Stomach smooth muscle (tissue), 2 donors: ENCODE measurements around the gene SAP30L.

Experiments used
- H3K27ac ChIP-seq: one replicate; pipeline ENCODE4 v1.7.0; 2013; ENCODE audit warnings: mild to moderate bottlenecking, low read length, inconsistent platforms
- H3K27me3 ChIP-seq, 2 donors: one replicate each; pipeline ENCODE4 v1.7.0; 2013; ENCODE audit warnings: low read length in 2 of 2; ENCODE audit not compliant: insufficient read depth in 2 of 2, control insufficient read depth in 1 of 2
- H3K36me3 ChIP-seq, 2 donors: one replicate each; pipeline ENCODE4 v1.7.0; 2013; ENCODE audit warnings: low read length in 2 of 2; ENCODE audit not compliant: control insufficient read depth in 2 of 2, insufficient read depth in 2 of 2
- H3K4me1 ChIP-seq: one replicate; pipeline ENCODE4 v1.7.0; 2013; ENCODE audit warnings: low read length; ENCODE audit not compliant: control insufficient read depth, insufficient read depth
- H3K4me3 ChIP-seq, 2 donors: one replicate each; pipeline ENCODE4 v1.7.0; 2013; ENCODE audit warnings: low read length in 2 of 2
- H3K9ac ChIP-seq, 2 donors: one replicate each; pipeline ENCODE4 v1.7.0; 2013; ENCODE audit warnings: low read length in 2 of 2, mild to moderate bottlenecking in 1 of 2
- H3K9me3 ChIP-seq, 2 donors: one replicate each; pipeline ENCODE4 v1.7.0; 2013; ENCODE audit warnings: low read length in 2 of 2; ENCODE audit not compliant: control insufficient read depth in 2 of 2
- donor health status: healthy.
- donor health status: Pancreatic carcinoma.

SAP30L gene

DNA sequence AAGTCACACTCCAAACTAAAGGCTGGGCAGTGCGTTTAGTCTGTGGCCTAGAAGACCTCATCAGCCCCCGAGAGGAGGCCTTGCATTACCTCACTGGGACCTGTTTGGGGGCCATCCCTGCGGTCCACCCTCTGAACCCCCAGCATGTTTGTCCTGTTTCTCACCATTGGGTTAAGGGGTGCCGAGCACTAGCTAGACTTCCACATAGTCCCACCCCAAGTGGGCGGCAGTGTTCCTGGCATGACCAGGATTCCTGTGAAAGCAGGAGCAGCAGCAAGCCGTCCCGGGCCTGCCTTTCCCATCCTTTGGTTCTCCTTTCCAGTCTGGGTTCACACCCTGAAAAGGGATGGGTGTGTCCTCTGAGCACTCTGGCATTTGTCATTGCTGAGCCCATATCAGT is 26.6 kb upstream of the SAP30L start:
- no peaks in the 10 kb centered on the region for H3K27me3 ChIP-seq
- H3K4me1 ChIP-seq: no peaks in the 10 kb centered on the region
- H3K36me3 ChIP-seq: peaks cover 11% of the 10 kb centered on the region in 2 donors
- no peak overlapping the region for H3K9ac ChIP-seq
- no peak overlapping the region for H3K27ac ChIP-seq
- H3K4me3 ChIP-seq: no peak overlapping the region
- H3K9me3 ChIP-seq: no peaks in the 10 kb centered on the region

- Histone ChIP-seq H3K4me1 (no peaks in the 10 kb centered on the region), H3K9me3 (no peaks in the 10 kb centered on the region), H3K9ac (no peak overlapping the region), H3K27me3 (no peaks in the 10 kb centered on the region), H3K36me3 (peaks cover 6% of the 10 kb centered on the region in 2 donors), H3K27ac (no peak overlapping the region), H3K4me3 (no peak overlapping the region)
Measured at GRCh38 chr5:154421868-154422267, 23.9 kb upstream of the SAP30L start.

- Histone ChIP-seq H3K9ac (no peak overlapping the region), H3K4me1 (no peaks in the 10 kb centered on the region), H3K27ac (no peak overlapping the region), H3K27me3 (no peaks in the 10 kb centered on the region), H3K9me3 (no peaks in the 10 kb centered on the region), H3K4me3 (no peak overlapping the region), H3K36me3 (peaks cover 2 to 6% of the 10 kb centered on the region in 2 donors)
Measured at GRCh38 chr5:154422298-154422697, 23.5 kb upstream of the SAP30L start.

DNA sequence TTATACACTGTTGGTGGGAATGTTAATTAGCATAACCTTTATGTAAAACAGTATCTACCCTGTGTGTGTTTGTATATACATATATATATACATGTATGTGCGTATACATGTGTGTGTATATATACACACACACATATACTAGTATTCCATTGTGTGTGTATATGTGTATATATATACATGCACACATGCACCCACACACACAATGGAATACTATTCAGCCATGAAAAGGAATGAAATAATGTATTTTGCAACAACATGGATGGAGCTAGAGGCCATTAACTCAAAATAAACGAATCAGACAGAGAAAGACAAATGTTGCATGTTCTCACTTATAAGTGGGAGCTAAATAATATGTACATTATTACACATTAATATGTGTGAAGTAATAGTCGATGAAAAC is 17.6 kb upstream of the SAP30L start:
- Histone ChIP-seq H3K4me1 (no peaks in the 10 kb centered on the region), H3K36me3 (no peaks in the 10 kb centered on the region), H3K9ac (no peak overlapping the region), H3K27me3 (no peaks in the 10 kb centered on the region), H3K4me3 (no peak overlapping the region), H3K27ac (no peak overlapping the region), H3K9me3 (no peaks in the 10 kb centered on the region)

DNA sequence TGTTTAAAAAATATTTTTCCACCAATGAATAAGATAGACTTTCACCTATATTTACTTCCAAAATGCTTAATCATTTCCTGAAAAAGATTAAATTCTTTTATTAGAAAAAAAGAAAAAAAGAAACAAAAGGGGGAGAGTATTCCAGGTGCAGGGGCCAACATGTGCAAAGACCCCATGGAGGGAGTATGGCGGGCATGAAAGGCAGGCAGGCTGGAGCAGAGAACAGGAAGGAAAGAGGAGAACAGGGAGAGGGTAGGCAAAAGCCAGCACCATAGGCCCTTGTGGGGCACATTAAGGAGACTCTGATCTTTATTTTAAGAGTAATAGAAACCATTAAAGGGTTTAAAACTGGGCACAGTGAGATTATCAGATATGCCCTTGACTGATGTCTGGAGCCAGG is 16.5 kb upstream of the SAP30L start:
- H3K27ac ChIP-seq: no peak overlapping the region

GRCh38 chr5:154430466-154430865 is 15.3 kb upstream of the SAP30L start:
- no peak overlapping the region for H3K9ac ChIP-seq
- H3K9me3 ChIP-seq: no peaks in the 10 kb centered on the region
- H3K27ac ChIP-seq: no peak overlapping the region
- H3K4me3 ChIP-seq: no peak overlapping the region
- H3K36me3 ChIP-seq: no peaks in the 10 kb centered on the region
- H3K4me1 ChIP-seq: no peaks in the 10 kb centered on the region
- H3K27me3 ChIP-seq: no peaks in the 10 kb centered on the region

More for the DNA sequence above, 16.5 kb upstream of the SAP30L start:
- no peaks in the 10 kb centered on the region for H3K9me3 ChIP-seq
- H3K4me3 ChIP-seq: no peak overlapping the region
- H3K4me1 ChIP-seq: no peaks in the 10 kb centered on the region
- no peaks in the 10 kb centered on the region for H3K27me3 ChIP-seq
- H3K36me3 ChIP-seq: no peaks in the 10 kb centered on the region
- no peak overlapping the region for H3K9ac ChIP-seq

DNA sequence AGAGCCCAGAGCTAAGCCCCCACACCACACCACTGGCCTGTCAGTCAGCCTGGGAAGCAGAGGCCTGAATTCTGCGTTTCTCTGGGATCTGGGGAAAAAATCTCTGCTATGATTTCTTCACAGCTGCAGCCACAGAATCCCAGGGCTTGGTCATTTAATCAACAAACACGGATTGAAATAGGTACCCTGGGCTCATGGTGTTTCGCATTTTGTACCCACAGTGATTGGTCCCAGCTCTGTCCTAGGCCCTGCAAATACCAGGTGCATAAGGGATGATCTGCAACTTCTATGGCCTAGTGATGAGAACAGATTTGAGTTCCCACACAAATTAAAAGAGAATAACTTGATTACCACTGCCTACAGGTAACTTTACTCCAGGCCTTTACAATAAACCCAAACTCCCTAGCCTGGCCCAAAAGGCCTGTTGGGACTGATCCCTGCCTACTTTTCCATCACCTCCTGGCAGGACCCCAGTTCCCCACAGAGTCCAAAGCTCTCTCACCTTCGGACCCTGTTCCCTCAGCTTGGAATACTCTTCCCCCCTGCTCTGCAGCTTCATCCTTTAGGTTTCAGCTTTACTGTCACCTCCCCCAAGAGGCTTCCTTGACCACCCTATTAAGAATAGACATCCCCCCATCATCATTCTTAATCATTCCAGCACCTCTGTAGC is 14.7 kb upstream of the SAP30L start:
- H3K27me3 ChIP-seq: no peaks in the 10 kb centered on the region
- no peak overlapping the region for H3K9ac ChIP-seq
- H3K9me3 ChIP-seq: no peaks in the 10 kb centered on the region
- peaks cover 4 to 5% of the 10 kb centered on the region in 2 donors for H3K36me3 ChIP-seq
- no peak overlapping the region for H3K27ac ChIP-seq
- no peak overlapping the region for H3K4me3 ChIP-seq
- no peaks in the 10 kb centered on the region for H3K4me1 ChIP-seq

DNA sequence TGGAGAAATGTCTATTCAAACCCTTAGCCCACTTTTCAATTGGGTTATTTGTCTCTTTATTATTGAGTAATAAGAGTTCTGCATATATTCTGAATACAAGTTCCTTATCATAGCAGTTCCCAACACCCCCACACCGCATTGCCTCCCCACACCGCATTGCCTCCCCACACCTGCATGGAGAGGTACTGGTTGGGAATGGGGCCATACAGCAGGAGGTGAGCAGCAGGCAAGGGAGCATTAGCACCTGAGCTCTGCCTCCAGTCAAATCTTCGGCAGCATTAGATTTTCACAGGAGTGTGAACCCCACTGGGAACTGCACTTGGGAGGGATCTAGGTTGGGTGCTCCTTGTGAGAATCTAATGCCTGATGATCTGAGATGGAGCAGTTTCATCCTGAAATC is 10.6 kb upstream of the SAP30L start:
- no peak overlapping the region for H3K9ac ChIP-seq
- H3K4me1 ChIP-seq: no peaks in the 10 kb centered on the region
- H3K27ac ChIP-seq: no peak overlapping the region
- no peaks in the 10 kb centered on the region for H3K9me3 ChIP-seq
- peaks cover 11 to 19% of the 10 kb centered on the region in 2 donors for H3K36me3 ChIP-seq
- H3K4me3 ChIP-seq: no peak overlapping the region
- no peaks in the 10 kb centered on the region for H3K27me3 ChIP-seq

DNA sequence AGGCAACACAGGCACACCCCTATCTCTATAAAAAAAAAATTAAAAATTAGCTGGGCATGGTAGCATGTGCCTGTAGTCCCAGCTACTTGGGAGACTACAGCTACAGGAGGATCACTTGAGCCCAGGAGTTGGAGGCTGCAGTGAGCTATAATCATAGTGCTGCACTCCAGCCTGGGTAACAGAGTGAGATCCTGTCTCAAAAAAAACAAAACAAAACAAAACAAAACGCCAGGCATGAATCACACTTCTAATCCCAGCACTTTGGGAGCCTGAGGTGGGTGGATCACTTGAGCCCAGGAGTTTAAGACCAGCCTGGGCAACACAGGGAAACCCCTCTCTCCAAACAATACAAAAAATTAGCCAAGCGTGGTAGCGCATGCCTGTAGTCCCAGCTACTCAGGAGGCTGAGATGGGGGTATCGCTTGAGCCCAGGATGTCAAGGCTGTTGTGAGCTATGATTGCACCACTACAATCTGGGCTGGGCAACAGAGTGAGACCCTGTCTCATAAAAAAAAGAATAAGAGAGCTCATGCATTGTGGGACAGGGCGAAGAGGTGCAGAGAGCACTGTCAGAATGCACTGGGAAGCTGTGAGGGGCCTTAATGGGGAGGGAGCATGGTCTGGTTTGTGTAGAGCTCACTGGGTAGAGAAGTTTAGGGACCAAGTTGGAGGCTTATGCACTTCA is 8.4 kb upstream of the SAP30L start:
- Histone ChIP-seq H3K4me1 (no peaks in the 10 kb centered on the region), H3K27me3 (no peaks in the 10 kb centered on the region), H3K4me3 (no peak overlapping the region), H3K9me3 (no peaks in the 10 kb centered on the region), H3K36me3 (peaks cover 19 to 35% of the 10 kb centered on the region in 2 donors), H3K9ac (no peak overlapping the region), H3K27ac (no peak overlapping the region)

DNA sequence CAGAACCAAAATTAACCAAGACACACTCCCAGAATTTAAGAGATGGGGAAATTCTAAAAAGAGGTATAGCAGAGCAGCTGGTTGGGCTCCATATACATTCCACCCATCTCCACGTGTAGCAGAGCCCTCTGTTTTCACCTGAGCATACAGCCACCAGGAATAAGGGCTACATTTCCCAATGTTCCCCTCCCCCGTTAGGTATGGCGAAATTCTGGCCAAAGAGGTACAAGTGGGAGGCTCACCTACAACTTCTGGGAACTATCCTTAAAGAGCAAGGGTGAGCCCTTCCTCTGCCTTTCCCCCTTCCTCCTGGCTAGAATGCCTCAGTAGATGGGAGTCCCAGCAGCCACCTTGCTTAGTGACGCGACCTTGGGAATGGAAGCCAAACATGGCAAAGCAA is 5.3 kb upstream of the SAP30L start:
- peaks cover 8% of the 10 kb centered on the region for H3K4me1 ChIP-seq
- no peak overlapping the region for H3K4me3 ChIP-seq
- peaks cover 19 to 36% of the 10 kb centered on the region in 2 donors for H3K36me3 ChIP-seq
- H3K27me3 ChIP-seq: no peaks in the 10 kb centered on the region
- H3K9me3 ChIP-seq: no peaks in the 10 kb centered on the region
- no peak overlapping the region for H3K9ac ChIP-seq
- H3K27ac ChIP-seq: no peak overlapping the region

- Histone ChIP-seq H3K27me3 (no peaks in the 10 kb centered on the region), H3K36me3 (peaks cover 13 to 30% of the 10 kb centered on the region in 2 donors), H3K4me3 (no peak overlapping the region), H3K27ac (no peak overlapping the region), H3K9ac (no peak overlapping the region), H3K4me1 (peaks cover 8% of the 10 kb centered on the region), H3K9me3 (no peaks in the 10 kb centered on the region)
Measured at GRCh38 chr5:154442801-154443200, 3.0 kb upstream of the SAP30L start.
